Activated CD8-positive, alpha-beta memory T cell treated with anti-CD3 and anti-CD28 coated beads for 48 hours (primary cell): ENCODE results near the gene DROSHA.
"Not testable (repeated sequence)": the region's sequence is repeated elsewhere in the genome, so short reads cannot be mapped to it uniquely, and the experiment has no call there.

Source experiments
- DNase-seq, 3 experiments: peaks; one replicate each; pipeline ENCODE4 v3.0.0-alpha.2; 2020; ENCODE audit warnings: low read depth in 2 of 3, low spot score in 2 of 3

Gene DROSHA

DNA sequence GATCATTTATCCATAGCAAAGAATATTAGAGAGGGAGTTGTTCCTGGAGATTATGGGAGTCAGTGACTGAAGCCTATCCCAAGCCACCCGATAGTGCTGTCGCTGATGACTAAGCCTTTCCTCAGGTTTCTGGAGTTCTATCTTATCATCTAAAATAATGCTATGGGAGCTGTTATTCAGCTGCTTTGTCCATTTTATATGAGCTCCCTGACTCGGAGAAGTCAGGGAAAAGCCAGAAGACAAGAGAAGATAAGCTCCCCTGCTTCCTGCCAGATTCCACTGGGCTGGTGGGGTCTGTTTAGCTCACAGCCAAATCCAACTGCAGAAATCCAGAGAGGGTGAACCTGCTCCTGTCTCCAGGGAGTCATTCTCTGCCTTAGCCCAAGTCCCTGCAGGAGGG, 148.2 kb downstream of the DROSHA start:
- no peak for DNase-seq

DNA sequence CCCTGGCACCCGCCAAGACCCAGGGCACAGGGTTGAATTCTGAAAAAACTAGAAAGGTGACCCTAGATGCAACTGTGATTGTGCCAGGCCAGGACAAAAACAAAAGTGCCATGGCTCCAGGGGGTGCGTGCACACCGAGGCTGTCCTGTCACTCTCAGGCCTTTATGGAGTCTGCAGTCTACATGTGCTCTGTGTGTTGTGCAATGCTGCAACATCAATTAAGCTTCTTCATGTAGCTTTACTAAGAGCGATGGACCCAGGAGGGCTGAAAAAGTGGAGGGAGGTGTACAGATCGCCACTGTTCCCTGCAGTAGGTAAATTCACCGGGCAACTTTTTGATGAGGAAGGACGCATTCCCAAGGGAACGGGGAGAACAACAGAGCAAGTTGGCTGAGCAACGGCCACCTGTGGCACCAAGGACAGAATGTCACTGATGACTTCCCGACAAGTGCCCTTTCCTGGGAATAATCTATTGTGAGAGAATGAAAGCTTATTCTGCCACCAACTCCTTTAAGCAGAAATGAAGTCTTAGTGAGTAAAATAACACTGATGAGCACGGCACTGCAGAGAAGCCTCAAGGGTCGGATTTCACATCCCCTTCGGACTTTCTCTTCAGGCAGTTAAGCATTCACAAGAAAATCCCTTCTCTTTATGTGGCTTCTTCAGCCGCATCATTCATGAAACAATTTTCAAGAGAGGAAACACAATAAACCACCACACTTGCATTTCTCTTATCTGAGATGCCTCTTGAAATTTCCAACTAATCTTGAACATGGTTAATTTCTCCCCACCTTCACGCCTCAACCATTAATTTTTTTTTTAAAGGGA, 149.6 kb downstream of the DROSHA start:
- DNase-seq = no peak

DNA sequence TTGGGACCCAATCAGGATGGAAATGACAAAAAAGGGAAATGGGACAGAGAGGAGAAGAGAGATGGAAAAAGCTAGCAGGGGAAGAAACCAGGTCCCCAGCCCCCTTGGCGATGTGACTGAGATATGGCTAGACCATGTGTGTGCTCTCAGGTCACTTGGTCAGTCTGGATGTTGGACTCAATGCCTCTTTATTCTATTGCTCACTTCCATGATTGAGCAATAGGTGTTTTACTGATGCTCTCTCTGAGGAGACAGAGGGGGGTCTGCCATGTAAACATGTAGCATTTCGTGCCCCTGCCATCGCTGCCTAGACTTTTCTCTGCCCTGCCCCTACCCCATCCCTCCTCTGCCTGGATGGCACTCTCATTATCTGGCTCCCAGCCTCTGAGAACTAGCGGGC, 150.6 kb downstream of the DROSHA start:
- DNase-seq = no peak

DNA sequence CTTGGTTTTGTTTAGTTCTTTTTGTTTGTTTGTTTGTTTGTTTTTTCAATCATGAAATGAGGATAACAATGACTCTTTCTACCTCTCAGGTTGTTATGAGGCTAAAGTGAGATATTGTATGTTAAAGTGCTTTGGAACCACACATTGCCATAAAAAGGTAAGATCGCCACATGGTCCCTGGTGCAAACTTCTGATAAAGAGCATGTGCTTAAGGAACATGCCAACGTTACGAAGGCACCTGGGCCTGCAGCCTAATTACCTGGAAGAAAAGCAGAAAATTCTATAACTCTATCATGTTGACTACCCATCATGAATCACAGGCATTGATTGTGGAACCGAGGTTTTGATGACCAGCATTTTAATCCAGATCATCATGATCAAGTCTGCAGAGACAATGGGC, 151.8 kb downstream of the DROSHA start:
- DNase-seq = no peak

DNA sequence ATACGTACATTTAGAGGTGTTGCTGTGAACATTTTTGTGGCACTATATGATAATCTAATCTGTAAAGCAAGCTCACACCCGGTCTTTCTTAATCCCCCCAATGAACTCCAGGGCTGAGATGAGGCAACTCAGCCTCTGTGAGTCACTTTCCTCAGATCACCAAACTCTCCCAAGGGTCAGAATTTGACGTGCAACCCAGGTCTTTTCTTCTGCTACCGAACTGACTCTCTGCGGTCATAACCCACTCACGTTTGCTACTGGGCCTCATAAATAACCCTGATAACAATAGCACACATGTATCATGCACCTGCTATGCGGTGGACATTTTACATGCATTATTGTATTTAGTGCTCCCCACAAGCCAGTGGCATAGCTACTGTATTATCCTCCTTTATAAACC, 153.1 kb downstream of the DROSHA start:
- no peak for DNase-seq

DNA sequence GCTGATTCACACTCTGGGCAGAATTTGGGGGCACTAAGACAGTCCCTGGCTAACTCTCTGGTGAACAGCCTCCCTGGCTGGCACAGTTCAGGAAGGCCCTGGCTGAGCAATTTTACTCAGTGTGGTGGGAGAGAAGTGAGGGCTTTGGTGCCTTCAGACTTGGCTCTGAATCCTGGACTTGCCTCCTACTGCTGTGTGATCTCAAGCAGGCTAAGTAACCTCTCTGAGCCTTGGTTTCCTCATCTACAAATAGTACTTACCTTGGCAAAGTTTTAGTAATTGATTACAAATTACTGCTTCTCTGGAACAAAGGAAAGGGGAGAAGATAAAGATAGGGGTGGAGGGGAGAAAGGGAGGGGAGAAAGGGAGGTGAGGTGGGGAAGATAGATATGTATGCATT, 153.8 kb downstream of the DROSHA start:
- DNase-seq = no peak

DNA sequence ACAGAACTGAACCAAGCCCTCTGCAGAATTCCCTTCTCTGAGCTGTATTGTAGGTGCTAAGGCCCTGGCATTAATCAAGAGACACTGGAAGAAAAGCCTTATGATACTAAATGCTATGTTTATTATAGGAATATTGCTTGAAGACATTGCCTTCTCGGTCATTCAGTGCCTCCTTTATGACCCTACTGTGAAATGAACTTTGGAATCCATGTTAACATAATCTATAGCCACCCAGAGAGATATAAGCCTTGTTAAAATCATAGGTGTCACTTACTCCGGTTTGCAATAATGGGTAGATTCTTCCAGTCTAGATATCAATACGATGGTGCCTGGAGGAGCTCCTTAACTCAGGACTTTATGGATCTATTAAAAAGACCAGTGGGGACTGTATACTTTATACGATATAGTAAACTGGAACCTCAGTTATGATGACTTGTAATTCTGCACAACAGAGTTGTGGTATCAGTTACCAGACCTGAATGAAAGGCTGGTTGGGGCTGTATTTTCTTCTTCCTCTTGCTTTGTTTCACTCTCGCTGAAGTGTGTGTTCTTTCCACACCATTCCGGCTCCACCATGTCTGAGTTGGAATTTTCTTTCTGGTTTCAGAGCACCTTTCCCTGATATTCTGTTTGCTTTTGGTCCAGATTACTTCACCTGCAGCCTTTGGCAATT, 154.5 kb downstream of the DROSHA start:
- DNase-seq = no peak

DNA sequence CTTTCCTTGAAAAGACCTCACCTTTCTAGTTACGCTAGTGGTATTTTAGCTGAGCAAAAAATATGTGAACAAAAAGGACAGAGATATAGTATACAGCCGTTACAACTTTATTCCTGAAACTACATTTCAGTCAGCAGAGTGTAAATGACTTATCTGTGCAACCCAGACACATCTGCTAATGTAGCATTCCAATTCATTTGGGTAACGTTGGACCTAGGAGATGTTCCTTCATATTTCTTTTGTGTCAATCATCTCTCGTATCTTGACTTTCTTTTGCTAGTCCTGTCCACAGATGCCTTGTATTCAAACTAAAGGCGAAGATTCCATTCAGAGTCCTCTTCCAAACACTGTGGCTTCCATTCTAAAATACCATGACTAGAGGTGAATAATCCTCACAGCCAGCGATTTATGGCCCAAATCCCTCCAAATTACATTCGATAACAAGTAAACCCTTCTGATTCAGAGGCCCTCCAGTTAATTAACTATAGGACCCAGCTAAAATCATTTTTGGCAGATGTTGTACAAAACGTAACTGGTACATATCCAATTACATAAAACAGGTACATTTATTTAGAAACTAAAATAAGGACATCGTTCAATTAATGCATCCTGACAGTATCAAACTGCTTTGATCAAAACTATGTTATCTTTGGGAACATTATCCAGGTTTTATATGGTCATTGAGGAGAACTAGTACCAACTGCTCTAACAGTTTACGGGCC, 155.7 kb downstream of the DROSHA start:
- no peak for DNase-seq

DNA sequence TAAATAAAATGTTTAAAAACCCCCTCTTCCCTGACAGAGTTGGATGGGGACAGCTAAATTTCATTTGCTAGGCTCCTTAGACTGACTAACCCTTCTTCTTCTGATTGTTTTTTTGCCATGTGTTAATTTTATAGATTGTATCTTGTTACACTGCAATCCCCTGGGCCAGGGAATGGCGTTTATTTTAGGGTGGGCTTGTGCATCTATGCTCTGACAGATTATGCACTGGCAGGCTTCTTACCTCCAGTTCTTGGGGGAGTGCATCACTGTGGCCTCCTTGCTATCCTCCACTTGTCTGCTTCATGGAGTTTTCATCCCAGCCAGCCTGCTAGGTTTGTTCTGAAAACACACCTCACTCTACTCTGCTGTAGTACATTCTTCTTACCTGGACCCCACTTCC, 159.8 kb downstream of the DROSHA start:
- DNase-seq = no peak

DNA sequence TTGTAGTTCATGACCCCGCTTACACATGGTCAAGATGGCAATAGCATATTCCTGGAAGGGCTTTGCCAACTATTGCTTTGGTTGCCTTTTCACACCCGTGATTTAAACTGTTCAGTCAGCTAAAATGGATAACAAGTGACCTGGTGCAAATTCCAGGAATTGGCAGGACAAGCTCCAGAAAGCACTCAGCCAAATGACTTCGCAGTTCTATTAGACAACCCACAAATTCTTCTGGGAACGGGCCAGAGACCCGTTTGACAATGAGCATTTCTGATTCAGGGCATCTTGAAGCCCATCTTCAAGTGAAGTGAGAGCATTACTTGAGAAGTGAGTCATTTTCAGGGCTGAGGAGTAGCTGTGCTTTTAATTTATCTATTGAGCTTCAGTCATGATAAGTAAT, 165.0 kb downstream of the DROSHA start:
- no peak for DNase-seq

DNA sequence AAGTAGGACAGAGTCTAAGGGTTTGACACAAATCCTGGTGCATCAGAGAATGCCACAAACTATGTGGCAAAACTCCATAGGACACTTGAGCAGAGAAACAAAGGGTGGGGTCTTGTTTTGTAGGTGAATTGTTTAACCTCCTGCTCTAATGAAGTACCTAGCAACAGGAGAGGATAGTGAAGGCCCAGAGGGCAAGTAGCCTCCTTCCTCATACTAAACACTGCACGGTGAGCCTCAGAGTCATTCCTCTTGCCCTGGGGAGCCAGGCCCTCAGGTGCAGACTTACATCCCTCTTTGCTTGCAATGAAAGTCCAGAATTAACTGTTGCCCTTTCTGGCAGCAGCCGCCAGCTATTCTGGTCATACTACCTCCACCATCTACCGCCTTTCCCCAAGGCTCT, 166.1 kb downstream of the DROSHA start:
- no peak for DNase-seq

DNA sequence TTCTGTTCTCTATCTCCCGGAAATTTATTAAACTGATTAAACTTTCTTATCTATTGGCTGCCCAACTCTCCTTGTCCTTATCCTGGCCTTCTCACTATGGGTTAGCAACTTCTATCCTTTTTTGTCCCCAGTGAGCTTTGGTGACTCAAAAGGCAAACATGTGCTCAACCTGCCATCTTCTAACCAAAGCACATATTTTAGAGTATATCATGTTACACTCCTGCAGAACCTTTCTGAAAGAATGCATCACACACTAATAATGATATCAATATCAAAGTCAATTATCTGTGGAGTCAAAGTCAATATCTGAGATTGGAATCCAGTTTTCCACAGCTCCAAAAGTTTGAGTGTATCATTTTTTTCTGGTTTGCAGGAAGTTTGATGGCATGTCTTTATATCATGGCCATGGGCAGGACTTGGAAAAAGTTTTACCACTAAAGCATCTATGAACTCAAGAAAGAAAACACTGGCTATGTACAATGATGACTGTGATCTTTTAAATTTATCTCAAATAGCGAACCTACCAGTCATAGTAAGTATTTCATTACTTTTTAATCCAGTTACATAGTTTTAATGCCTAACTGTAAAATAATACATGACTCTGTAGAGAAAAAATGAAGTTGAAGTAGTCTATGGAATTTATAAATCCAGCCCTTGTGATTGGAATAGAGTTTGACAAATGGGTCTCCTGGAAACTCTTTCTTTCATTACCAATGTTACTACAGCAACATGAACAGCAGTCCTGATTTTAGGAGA, 166.8 kb downstream of the DROSHA start:
- no peak for DNase-seq

DNA sequence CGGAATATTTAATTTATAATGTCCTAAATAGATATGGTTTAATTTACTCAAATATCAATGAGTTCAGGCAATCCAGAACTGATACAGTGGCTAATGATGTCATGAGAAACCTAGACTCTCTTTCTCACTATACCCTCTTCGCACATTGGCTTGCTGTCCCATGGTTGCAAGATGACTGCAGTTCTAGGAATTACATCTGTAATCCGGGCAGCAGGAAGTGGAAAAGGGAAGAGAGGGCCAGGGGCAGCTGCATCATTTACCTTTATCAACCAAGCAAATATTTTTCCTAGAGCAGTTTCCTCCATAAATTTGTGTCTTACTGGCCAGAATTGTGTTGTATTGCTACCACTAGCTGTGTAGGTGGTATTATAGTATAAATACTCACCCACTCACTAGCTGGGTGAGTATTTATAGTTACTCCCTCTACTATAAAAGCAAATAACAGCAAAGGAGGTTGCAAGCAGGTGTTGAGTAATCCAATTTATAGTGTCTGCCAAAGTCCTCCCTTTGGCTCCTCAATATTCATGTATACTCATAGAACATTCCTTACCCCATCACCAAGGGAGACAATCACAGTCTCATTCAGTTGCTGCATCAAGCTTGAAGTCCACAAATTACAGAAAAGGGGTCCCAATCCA, 168.8 kb downstream of the DROSHA start:
- DNase-seq = no peak

DNA sequence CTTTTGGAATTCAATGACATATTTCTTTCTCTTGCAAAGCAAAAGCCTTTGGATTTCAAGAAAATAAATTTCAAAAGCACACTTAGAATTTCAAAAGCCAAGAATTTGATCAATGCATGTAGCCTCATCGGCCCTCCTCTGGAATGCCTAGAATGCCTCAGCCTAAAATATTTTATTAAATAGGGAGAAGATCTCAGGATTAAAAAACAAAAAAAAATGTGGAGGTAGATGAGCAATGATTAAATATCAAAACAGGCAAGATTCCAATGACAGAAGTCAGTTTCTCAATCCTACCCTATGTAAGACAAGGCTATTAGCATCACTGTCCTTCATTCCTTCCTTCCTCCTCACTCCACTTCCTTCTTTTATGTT, 169.4 kb downstream of the DROSHA start:
- no peak for DNase-seq

DNA sequence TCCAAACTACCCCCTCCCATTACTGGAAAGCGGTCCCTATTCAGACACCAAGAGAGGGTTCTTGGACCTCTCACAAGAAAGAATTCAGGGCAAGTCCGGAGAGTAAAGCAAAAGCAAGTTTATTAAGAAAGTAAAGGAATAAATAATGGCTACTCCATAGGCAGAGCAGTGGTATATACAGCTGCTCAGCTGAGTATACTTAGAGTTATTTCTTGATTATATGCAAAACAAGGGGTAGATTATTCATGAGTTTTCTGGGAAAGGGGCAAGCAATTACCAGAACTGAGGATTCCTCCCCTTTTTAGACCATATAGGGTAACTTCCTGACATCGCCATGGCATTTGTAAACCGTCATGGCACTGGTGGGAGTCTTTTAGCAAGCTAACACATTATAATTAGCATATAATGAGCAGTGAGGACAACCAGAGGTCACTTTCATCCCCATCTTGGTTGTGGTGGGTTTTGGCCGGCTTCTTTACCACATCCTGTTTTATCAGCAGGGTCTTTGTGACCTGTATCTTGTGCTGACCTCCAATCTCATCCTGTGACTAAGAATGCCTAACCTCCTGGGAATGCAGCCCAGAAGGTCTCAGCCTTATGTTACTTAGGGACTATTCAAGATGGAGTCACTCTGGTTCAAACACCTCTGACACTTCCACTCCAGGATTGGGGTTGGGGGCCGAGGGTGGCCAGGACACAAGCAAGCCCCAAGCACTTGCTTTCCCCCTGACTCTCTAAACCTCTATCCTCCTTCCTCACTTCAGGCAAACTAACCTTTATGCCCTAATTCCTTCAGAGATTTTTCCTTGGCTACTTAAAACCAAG, 170.0 kb downstream of the DROSHA start:
- not testable (repeated sequence) for DNase-seq

DNA sequence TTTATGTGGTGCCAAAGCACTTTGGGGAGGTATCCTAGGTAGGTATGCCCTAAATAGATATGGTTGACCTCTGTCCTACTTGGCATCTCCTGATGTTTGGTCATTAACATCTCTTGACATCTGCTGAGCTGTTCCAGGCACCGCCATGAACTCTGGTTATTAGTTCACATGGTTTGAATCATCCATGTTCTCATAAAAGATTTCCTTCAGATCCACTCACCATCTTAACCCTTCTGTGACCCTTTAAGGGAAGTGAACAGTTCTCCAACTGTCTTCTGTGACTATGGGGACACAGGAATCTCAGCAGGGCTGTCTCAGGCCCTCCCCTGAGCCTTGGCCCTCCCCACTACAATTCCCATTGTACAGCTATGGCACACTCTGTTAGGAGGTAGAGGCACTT, 170.7 kb downstream of the DROSHA start:
- no peak for DNase-seq

DNA sequence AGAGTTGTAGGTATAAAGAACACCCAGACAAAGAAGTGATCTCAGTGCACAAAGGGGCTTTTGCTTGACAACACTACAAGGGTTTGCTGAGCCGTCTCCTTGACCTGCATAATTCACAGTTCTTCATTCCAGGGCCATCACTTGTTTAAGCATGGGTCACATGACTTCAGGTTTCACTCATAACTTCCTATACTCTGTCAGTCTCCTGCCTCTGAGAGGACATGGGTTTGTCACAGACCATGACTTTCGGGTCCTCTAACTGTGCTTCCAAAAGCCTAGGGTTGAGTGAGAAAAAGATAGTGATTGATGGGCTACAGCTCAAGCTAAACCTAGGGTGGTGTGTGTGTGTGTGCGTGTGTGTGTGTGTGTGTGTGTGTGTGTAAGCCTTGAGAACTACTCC, 172.1 kb downstream of the DROSHA start:
- DNase-seq = no peak

DNA sequence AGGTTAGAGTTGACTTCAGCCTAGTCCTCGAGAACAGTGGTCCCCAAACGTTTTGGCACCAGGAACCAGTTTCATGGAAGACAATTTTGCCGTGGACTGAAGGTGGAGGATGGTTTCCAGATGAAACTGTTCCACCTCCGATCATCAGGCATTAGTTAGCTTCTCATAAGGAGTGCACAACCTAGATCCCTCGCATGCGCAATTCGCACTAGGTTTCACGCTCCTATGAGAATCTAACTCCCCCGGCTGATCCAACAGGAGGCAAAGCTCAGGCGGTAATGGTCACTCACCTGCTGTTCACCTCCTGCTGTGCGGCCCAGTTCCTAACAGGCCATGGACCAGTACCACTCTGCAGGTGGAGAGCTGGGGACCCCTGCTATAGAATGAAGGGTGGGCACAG, 174.9 kb downstream of the DROSHA start:
- DNase-seq = no peak

DNA sequence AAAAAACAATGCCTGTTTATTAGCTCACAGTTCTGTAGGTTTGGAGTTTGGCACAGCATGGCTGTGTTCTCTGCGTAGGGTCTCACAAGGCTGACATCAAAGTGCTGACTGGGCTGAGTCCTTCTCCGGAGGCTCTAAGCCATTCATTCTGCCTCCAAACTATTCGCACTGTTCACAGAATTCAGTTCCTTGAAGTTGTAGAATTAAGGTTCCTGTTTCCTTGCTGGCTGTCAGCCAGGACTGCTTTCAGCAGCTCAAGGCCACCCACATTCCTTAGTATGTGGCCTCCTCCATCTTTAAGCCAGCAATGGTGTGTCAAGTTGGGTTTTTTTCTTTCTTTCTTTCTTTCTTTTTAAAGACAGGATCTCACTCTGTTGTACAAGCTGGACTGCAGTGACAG, 176.6 kb downstream of the DROSHA start:
- no peak for DNase-seq
